ENCODE measurements around the gene FAM72B. TPM values are rescaled to one million over a fixed set of nuclear protein-coding genes. Genes with fewer than 3 reads are reported as not detected.
"Not testable (repeated sequence)": the region's sequence is repeated elsewhere in the genome, so short reads cannot be mapped to it uniquely, and the experiment has no call there.

The FAM72B gene
- total RNA-seq: 10 to 100 TPM; 52.3 to 54.7 TPM

DNA sequence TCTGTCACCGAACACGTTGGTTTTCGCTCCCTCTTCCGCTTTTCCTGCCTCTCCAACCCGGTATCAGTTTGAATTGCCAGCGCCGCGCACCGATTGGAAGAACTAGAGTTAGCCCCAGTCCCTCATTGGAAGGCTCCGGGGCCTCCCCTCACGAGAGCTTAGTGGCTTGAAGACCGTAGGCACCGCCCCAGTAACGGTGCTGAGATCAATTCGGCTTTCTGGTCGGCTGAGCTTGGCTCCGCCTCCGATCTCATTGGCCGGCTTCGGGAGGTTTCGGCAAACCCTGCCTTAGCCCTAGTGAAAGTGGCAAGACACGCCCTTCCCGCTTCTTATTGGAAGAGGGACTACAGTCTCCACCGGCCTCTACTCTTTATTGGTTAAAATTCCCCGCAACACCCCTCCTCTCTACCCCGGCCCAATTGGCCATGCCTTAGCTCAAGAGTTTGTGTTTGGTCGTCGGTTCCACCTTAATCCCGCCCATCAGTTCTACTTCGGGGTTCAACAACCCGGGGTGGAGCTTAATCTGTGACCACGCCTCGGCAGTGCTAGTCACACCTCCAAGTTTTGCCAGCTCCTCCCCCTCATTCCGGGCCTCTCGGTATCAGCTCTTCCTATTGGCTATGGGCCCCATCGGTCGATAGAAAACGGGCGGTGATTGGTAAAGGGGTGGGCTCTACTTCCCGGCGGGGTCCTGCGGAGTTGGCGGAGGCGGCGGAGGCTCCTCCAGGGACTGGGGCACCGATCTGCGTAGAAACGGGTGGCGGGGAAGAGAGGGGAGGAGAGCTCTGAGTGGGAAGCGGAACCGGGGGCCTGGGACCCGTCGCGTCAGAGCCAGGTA is at the start of gene FAM72B, which contains the start of gene SRGAP2C:
Gene FAM72B, minus strand, starts transcription at position 51 of the 838 bp plus-strand sequence. CDS start 851 bp downstream, outside the sequence.
Gene SRGAP2C, plus strand, starts transcription at position 686 of the 838 bp plus-strand sequence. CDS start 2,472 bp downstream, outside the sequence.
- peak within 1 kb of the TSS; percentile 86 for H3K27ac Mint-ChIP-seq
- H3K36me3 Mint-ChIP-seq (ENCODE audit: low read depth); CTCF ChIA-PET; H3K4me1 Mint-ChIP-seq (ENCODE audit: low read depth); intact Hi-C loops (cut with micrococcal nuclease); H3K27me3 Mint-ChIP-seq (ENCODE audit: low read depth); H3K9me3 Mint-ChIP-seq: not testable (repeated sequence)
- peak; percentile 95 for DNase-seq
- H3K4me3 Mint-ChIP-seq: peak within 1 kb of the TSS; percentile 88

GRCh38 chr1:121232445-121233125 is 48.4 kb upstream of the FAM72B start:
- CTCF ChIA-PET; intact Hi-C loops (cut with micrococcal nuclease); H3K4me3 Mint-ChIP-seq; H3K36me3 Mint-ChIP-seq (ENCODE audit: low read depth); DNase-seq; H3K27me3 Mint-ChIP-seq (ENCODE audit: low read depth); H3K27ac Mint-ChIP-seq; H3K9me3 Mint-ChIP-seq; H3K4me1 Mint-ChIP-seq (ENCODE audit: low read depth): not testable (repeated sequence)

DNA sequence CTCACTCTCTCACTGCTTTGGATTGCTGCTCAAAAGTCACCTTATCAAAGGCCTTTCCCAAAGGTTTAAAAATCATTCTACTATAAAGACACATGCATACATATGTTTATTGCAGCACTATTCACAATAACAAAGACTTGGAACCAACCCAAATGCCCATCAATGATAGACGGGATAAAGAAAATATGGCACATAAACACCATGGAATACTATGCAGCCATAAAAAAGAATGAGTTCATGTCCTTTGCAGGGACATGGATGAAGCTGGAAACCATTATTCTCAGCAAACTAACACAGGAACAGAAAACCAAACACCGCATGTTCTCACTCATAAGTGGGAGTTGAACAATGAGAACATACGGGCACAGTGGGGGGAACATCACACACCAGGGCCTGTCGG is 46.5 kb upstream of the FAM72B start:
- H3K27ac Mint-ChIP-seq; intact Hi-C loops (cut with micrococcal nuclease); H3K4me1 Mint-ChIP-seq (ENCODE audit: low read depth); H3K36me3 Mint-ChIP-seq (ENCODE audit: low read depth); CTCF ChIA-PET; H3K27me3 Mint-ChIP-seq (ENCODE audit: low read depth); H3K9me3 Mint-ChIP-seq; H3K4me3 Mint-ChIP-seq; DNase-seq: not testable (repeated sequence)

DNA sequence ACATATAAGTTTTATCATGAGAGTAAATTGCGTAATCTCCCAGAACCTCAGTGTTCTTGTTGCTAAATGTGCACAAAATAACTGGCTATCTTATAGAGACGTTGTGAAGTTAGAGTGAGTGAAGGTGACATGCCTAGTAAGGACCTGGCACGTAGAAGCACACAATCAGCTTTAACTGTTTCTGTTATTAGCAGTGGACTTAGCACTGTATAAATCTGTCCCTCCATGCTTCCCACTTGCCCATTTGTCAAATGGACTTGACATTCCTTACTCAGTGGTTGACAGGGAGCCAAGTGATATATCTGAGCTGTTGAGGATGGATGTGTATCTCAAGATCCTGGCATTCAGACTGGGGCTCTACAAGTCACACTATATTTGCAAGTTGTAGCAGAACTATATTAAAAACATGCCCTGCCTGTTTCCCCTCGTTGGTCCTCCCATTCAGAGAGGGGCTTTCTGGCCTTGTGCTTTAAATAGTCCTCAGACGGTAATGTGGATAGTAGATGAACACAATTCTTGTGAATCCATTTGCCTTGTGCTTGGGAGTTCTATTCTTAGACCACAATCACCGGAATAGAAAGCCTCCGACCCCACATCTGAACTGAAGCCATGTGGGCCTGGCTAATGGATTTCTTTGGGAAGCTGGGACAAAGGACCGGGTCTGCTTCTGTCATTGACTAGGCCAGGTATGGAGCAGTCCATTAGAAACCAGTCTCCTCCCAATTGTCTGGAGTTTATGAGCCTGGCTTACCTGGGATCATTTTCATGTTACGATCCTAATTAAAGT is 43.6 kb upstream of the FAM72B start:
- H3K4me3 Mint-ChIP-seq; intact Hi-C loops (cut with micrococcal nuclease); DNase-seq; H3K4me1 Mint-ChIP-seq (ENCODE audit: low read depth); H3K36me3 Mint-ChIP-seq (ENCODE audit: low read depth); H3K27me3 Mint-ChIP-seq (ENCODE audit: low read depth); CTCF ChIA-PET; H3K9me3 Mint-ChIP-seq; H3K27ac Mint-ChIP-seq: not testable (repeated sequence)

DNA sequence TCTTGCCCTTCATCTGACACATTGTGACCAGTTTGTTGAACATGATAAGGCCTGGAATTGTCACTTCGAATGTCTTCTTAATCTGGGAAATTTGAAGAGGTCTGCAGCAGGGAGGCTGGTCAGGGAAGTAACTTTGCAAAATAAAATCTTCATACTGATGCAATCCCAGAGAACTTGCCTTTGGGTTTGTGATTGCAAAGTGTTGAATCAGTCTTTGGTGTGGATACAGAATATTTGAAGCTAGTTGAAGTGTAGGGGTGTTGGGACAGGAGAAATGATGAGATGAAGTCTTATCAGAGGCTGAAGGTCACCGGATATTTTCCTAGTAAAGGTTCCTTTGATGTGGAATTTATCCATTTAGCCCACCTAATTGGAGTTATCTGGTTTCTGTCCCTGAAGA is 42.8 kb upstream of the FAM72B start:
- DNase-seq; H3K27ac Mint-ChIP-seq; H3K4me3 Mint-ChIP-seq; H3K36me3 Mint-ChIP-seq (ENCODE audit: low read depth); H3K4me1 Mint-ChIP-seq (ENCODE audit: low read depth); intact Hi-C loops (cut with micrococcal nuclease); H3K27me3 Mint-ChIP-seq (ENCODE audit: low read depth); H3K9me3 Mint-ChIP-seq; CTCF ChIA-PET: not testable (repeated sequence)

- intact Hi-C loops (cut with micrococcal nuclease); H3K27ac Mint-ChIP-seq; H3K4me1 Mint-ChIP-seq (ENCODE audit: low read depth); H3K4me3 Mint-ChIP-seq; H3K9me3 Mint-ChIP-seq; DNase-seq; CTCF ChIA-PET; H3K36me3 Mint-ChIP-seq (ENCODE audit: low read depth); H3K27me3 Mint-ChIP-seq (ENCODE audit: low read depth): not testable (repeated sequence)
Measured at GRCh38 chr1:121226295-121226904, 42.3 kb upstream of the FAM72B start.

DNA sequence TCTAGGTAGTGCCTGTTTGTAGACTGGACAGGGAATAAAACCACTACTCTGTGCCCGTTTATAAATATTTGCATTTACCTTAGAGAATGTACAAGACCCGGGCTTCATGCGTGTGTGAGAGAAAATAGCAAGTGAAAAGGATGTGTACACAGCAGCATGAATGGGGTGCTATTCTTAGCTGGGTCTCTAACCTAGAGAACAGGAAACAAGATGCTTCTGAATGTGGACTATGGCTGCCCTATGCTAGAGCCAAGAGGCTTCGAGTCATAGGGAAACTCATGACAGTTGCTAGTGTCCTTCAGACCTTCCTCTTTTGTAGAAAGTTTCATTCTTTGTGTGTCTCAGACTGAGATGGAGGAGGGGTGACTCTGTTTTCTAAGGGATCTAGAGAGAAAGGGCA is 40.6 kb upstream of the FAM72B start:
- H3K27me3 Mint-ChIP-seq (ENCODE audit: low read depth); H3K9me3 Mint-ChIP-seq; H3K27ac Mint-ChIP-seq; intact Hi-C loops (cut with micrococcal nuclease); CTCF ChIA-PET; DNase-seq; H3K36me3 Mint-ChIP-seq (ENCODE audit: low read depth); H3K4me1 Mint-ChIP-seq (ENCODE audit: low read depth); H3K4me3 Mint-ChIP-seq: not testable (repeated sequence)

- H3K4me3 Mint-ChIP-seq; DNase-seq; H3K36me3 Mint-ChIP-seq (ENCODE audit: low read depth); H3K27ac Mint-ChIP-seq; H3K4me1 Mint-ChIP-seq (ENCODE audit: low read depth); H3K27me3 Mint-ChIP-seq (ENCODE audit: low read depth); intact Hi-C loops (cut with micrococcal nuclease); CTCF ChIA-PET; H3K9me3 Mint-ChIP-seq: not testable (repeated sequence)
Measured at GRCh38 chr1:121221770-121222169, 37.6 kb upstream of the FAM72B start.

DNA sequence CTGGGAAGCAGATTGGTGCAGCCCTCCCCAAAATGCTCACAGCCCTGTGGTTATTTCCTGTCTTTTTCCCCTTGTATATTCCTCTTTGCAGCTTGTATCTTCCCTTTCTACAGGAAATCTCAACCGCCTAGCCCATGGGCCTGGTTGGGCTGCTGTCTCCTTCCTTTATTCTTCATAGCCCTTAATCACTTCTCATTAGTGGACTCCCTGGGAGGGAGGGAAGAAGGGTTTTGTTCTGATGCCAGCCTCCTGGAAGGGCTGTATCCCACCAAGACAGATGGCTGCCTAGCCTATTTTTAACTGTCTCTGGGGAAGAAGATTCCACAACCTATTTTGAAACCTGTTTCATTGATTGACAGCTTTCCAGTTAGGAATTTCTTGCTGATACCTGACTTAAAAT is 32.5 kb upstream of the FAM72B start:
- intact Hi-C loops (cut with micrococcal nuclease); DNase-seq; H3K36me3 Mint-ChIP-seq (ENCODE audit: low read depth); H3K27me3 Mint-ChIP-seq (ENCODE audit: low read depth); CTCF ChIA-PET; H3K27ac Mint-ChIP-seq; H3K4me1 Mint-ChIP-seq (ENCODE audit: low read depth); H3K4me3 Mint-ChIP-seq; H3K9me3 Mint-ChIP-seq: not testable (repeated sequence)

GRCh38 chr1:121215699-121216417 is 31.7 kb upstream of the FAM72B start:
- H3K4me1 Mint-ChIP-seq (ENCODE audit: low read depth); DNase-seq: not testable (repeated sequence)

DNA sequence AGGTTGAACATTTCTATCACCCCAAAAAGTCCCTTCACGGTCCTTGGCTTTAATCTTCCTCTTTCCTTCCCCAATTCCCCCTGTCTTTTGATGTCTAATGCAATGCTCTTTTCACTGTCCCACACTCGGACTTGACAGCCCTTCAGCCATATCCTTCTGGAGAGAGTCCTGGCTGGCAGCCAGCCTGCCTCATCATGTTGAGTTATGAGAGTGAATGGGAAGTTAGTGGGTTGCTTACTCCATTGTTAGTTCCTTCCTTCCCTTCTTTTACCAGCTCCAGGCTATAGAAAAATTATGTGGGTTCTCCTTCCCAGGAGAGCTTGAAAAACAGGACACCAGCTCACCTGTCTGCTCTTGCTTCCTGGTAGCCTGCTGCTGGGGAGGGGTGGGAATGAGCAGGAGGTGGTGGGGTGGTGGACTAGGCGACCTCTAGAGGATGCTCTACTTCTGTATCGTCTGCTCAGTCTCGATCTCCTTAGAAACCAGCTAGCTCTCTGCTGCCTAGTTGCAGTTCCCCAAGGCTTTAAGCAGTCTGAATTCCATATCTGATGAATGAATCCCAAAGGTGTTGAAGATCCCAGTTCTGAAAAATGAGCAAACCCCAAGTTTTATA is 30.5 kb upstream of the FAM72B start:
- CTCF ChIA-PET; H3K4me1 Mint-ChIP-seq (ENCODE audit: low read depth); H3K27ac Mint-ChIP-seq; H3K36me3 Mint-ChIP-seq (ENCODE audit: low read depth); H3K27me3 Mint-ChIP-seq (ENCODE audit: low read depth); intact Hi-C loops (cut with micrococcal nuclease); H3K9me3 Mint-ChIP-seq; H3K4me3 Mint-ChIP-seq; DNase-seq: not testable (repeated sequence)

More at GRCh38 chr1:121215699-121216417, 31.7 kb upstream of the FAM72B start:
- H3K27me3 Mint-ChIP-seq (ENCODE audit: low read depth); intact Hi-C loops (cut with micrococcal nuclease); H3K4me3 Mint-ChIP-seq; H3K9me3 Mint-ChIP-seq; H3K27ac Mint-ChIP-seq; CTCF ChIA-PET; H3K36me3 Mint-ChIP-seq (ENCODE audit: low read depth): not testable (repeated sequence)

All from activated naive CD4-positive, alpha-beta T cell treated with anti-CD3 and anti-CD28 coated beads for 36 hours (primary cell).